Gastrocnemius medialis (tissue), 4 donors: Measurements from ENCODE around the gene TWSG1. TPM values are rescaled to one million over a fixed set of nuclear protein-coding genes. Genes with fewer than 3 reads are reported as not detected.

Experiments used
- ATAC-seq, 2 donors: fragments of 150-250 bp; one replicate each; pipeline ENCODE4 v1.9.1; 2016
- DNase-seq, 2 donors: peaks; one replicate each; pipeline ENCODE4 v3.0.0-alpha.2; 2019
- H3K27ac ChIP-seq, 4 donors: fragments of 200-600 bp; sonication (generic); 1 replicate in 1 of 4; 2 replicates in 3 of 4; pipeline ENCODE4 v1.5.1; 2016 to 2018; ENCODE audit warnings: mild to moderate bottlenecking in 2 of 4, moderate library complexity in 1 of 4
- H3K27me3 ChIP-seq, 3 donors: fragments of 200-600 bp; sonication (generic) in 2 of 3; 1 replicate in 1 of 3; 2 replicates in 2 of 3; pipeline versions ENCODE4 v1.5.1 to v1.6.0; 2016 to 2019; ENCODE audit warnings: mild to moderate bottlenecking in 1 of 3, moderate library complexity in 1 of 3
- H3K36me3 ChIP-seq, 2 donors: fragments of 200-600 bp; sonication (generic) in 1 of 2; one replicate each; pipeline ENCODE4 v1.5.1; 2017 to 2018
- H3K4me1 ChIP-seq, 2 donors: fragments of 200-600 bp; sonication (generic) in 1 of 2; one replicate each; pipeline ENCODE4 v1.5.1; 2016 to 2017; ENCODE audit warnings: mild to moderate bottlenecking in 2 of 2
- H3K4me3 ChIP-seq, 4 donors: fragments of 200-600 bp; sonication (generic) in 3 of 4; 1 replicate in 1 of 4; 2 replicates in 3 of 4; pipeline ENCODE4 v1.5.1; 2016 to 2019; ENCODE audit warnings: mild to moderate bottlenecking in 2 of 4
- H3K9me3 ChIP-seq, 3 donors: fragments of 200-600 bp; sonication (generic) in 2 of 3; 1 replicate in 1 of 3; 2 replicates in 2 of 3; pipeline ENCODE4 v1.5.1; 2016 to 2019
- POLR2A ChIP-seq, 2 donors: fragments of 450-650 bp; IDR thresholded peaks; one replicate each; pipeline ENCODE4 v1.6.1; 2017; ENCODE audit warnings: antibody characterized with exemption in 2 of 2, mild to moderate bottlenecking in 2 of 2, moderate library complexity in 2 of 2
- in situ Hi-C, 4 donors: fragments of 200-750 bp; cut with MboI; loops; one replicate each; pipeline versions ENCODE4 v1.15.0 to v1.8.0; 2017; ENCODE audit warnings: low sequenced_read_pairs in 4 of 4
- intact Hi-C: fragments of 100-400 bp; cut with DNase I; formaldehyde crosslinking; loops from one replicate; pipeline ENCODE4 v1.15.1; 2023; ENCODE audit warnings: low total_unique reads
- total RNA-seq, 4 donors: library from RNA; depleted of rRNA; stranded (reverse); fragments of >200 nt; gene quantifications; one replicate each; pipeline versions ENCODE4 v1.1.0 to v1.2.3, GENCODE V29; 2016
- TF ChIP-seq, protein P1 (sequence below), 5 experiments: fragments of 450-650 bp in 3 of 5; fragments of 200-600 bp in 2 of 5; sonication (generic) in 2 of 5; IDR thresholded peaks in 4 of 5; conservative IDR thresholded peaks in 1 of 5; 1 replicate in 4 of 5; 2 replicates in 1 of 5; pipeline ENCODE4 v1.5.1; 2016 to 2019; ENCODE audit warnings: antibody characterized with exemption in 5 of 5, mild to moderate bottlenecking in 3 of 5, moderate library complexity in 3 of 5

The TWSG1 gene
- total RNA-seq, 4 donors from 2014 or later: 5.3 to 9.5 (median 8.1) TPM

DNA sequence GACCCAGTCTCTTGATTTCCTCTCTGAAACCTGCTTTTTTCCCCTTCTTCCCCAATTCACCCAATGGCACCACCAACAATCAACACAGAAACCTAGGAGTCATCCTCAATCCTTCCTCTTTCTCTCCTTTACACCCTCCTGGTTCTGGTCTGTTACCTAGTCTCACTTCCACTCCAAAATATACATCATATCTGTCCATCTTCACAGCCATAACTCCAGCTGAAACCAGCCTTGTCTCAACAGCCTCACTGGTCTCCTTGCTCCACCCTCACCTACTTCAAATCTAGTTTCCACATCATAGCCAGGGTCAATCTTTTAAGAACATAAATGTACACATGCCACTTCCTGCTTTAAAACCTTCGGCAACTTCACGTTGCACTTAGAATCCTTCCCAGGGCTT, 11.8 kb upstream of the TWSG1 start:
- no peaks in the 10 kb centered on the region for H3K4me1 ChIP-seq
- ATAC-seq (no peak), DNase-seq (no peak)
- intact Hi-C loops (no loop called here), in situ Hi-C loops (no loop called here)
- H3K27me3 ChIP-seq: no peaks in the 10 kb centered on the region
- no peaks in the 10 kb centered on the region for H3K9me3 ChIP-seq
- H3K4me3 ChIP-seq: no peak overlapping the region
- H3K36me3 ChIP-seq: no peaks in the 10 kb centered on the region
- H3K27ac ChIP-seq: no peak overlapping the region
- no peak for TF ChIP-seq POLR2A (IDR thresholded peaks at IDR 0.05)
- TF ChIP-seq, protein P1, sequence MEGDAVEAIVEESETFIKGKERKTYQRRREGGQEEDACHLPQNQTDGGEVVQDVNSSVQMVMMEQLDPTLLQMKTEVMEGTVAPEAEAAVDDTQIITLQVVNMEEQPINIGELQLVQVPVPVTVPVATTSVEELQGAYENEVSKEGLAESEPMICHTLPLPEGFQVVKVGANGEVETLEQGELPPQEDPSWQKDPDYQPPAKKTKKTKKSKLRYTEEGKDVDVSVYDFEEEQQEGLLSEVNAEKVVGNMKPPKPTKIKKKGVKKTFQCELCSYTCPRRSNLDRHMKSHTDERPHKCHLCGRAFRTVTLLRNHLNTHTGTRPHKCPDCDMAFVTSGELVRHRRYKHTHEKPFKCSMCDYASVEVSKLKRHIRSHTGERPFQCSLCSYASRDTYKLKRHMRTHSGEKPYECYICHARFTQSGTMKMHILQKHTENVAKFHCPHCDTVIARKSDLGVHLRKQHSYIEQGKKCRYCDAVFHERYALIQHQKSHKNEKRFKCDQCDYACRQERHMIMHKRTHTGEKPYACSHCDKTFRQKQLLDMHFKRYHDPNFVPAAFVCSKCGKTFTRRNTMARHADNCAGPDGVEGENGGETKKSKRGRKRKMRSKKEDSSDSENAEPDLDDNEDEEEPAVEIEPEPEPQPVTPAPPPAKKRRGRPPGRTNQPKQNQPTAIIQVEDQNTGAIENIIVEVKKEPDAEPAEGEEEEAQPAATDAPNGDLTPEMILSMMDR (IDR thresholded peaks at IDR 0.05 in 4 of 5, conservative IDR thresholded peaks at IDR 0.05 in 1 of 5): no peak

DNA sequence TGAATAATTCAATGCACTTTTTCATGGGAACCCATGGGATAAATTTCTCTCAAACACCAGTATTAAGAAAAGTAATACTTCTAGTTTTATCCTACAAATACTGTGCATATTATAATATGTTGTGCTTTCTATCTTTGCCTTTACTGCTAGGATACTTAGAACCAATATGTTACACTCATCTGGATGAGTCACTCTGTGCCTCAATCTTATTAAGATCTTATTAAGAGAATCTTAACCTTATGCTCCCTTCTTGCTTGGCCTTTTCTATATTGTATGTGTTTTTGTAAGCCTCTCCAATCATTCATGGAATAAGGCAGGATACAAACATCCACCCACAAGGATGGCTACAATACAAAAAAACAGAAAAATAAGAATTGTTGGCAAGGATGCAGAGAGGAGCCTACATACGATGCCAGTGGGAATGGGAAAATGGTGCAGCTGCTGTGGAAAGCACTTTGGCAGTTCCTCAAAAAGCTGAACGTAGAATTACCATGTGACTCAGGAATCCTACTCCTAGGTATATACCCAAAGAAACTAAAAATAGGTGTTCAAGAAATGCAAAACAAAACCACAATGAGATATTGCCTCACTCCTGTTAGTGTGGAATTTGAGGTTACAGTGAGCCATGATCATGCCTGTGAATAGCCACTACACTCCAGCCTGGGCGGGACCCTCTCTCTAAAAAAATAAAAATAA, 10.7 kb upstream of the TWSG1 start:
- in situ Hi-C loops (no loop called here), intact Hi-C loops (no loop called here)
- DNase-seq (no peak), ATAC-seq (no peak)
- Histone ChIP-seq H3K4me1 (no peaks in the 10 kb centered on the region), H3K9me3 (no peaks in the 10 kb centered on the region), H3K27me3 (no peaks in the 10 kb centered on the region), H3K27ac (no peak overlapping the region), H3K4me3 (no peak overlapping the region), H3K36me3 (no peaks in the 10 kb centered on the region)
- TF ChIP-seq, protein P1 (IDR thresholded peaks at IDR 0.05 in 4 of 5, conservative IDR thresholded peaks at IDR 0.05 in 1 of 5): no peak
- TF ChIP-seq POLR2A (IDR thresholded peaks at IDR 0.05): no peak

DNA sequence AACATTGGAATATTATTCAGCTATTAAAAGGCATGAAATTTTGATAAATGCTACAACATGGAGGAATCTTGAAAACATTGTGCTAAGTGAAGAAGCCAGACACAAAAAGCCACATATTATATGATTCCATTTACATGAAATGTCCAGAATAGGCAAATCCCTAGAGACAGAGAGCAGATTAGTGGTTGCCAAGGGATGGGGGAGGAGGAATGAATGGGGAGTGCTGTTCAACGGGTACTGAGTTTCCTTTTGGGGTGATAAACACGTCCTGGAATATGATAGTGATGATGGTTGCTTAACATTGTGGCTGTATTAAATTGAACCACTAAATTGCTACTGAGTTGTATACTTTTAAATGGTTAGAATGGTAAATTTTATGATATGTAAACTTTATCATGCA, 8.9 kb upstream of the TWSG1 start:
- Histone ChIP-seq H3K27me3 (no peaks in the 10 kb centered on the region), H3K27ac (no peak overlapping the region), H3K36me3 (no peaks in the 10 kb centered on the region), H3K4me3 (no peak overlapping the region), H3K9me3 (no peaks in the 10 kb centered on the region), H3K4me1 (no peaks in the 10 kb centered on the region)
- DNase-seq (no peak), ATAC-seq (no peak)
- in situ Hi-C loops (loop anchor here in 1 of 4 donors (25.0 kb wide), 1 partner anchor 663 kb away; no protein-coding TSS in a partner anchor), intact Hi-C loops (no loop called here)
- no peak for TF ChIP-seq POLR2A (IDR thresholded peaks at IDR 0.05)
- TF ChIP-seq, protein P1 (IDR thresholded peaks at IDR 0.05 in 4 of 5, conservative IDR thresholded peaks at IDR 0.05 in 1 of 5): no peak

DNA sequence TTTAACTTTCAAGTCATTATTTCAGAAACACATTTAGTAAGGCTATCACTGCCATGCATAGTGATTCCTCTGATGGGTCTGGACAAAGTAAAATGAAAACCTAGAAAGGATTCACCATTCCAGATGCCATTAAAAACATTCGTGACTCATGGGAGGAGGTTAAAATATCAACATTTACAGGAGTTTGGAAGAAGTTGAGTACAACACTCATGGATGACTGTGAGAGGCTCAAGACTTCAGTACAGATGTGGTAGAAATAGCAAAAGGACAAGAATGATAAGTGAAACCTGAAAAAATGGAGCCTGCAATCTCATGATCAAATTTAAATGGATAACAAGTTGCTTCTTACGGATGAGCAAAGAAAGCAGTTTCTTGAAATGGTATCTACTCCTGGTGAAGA, 5.8 kb upstream of the TWSG1 start:
- H3K4me3 ChIP-seq: no peak overlapping the region
- H3K27ac ChIP-seq: no peak overlapping the region
- in situ Hi-C loops (loop anchor here in 1 of 4 donors (25.0 kb wide), 1 partner anchor 666 kb away; no protein-coding TSS in a partner anchor), intact Hi-C loops (no loop called here)
- DNase-seq: no peak
- no peak for TF ChIP-seq POLR2A (IDR thresholded peaks at IDR 0.05)
- TF ChIP-seq, protein P1 (IDR thresholded peaks at IDR 0.05 in 4 of 5, conservative IDR thresholded peaks at IDR 0.05 in 1 of 5): no peak
- no peaks in the 10 kb centered on the region for H3K9me3 ChIP-seq
- H3K4me1 ChIP-seq: no peaks in the 10 kb centered on the region
- no peaks in the 10 kb centered on the region for H3K36me3 ChIP-seq
- H3K27me3 ChIP-seq: no peaks in the 10 kb centered on the region
- no peak for ATAC-seq
